ENCODE data around the gene PSG2. TPM values are rescaled to one million over a fixed set of nuclear protein-coding genes. Genes with fewer than 3 reads are reported as not detected.
"Not testable (repeated sequence)": the region's sequence is repeated elsewhere in the genome, so short reads cannot be mapped to it uniquely, and the experiment has no call there.

Gene PSG2
- total RNA-seq = not detected in 2 replicates

DNA sequence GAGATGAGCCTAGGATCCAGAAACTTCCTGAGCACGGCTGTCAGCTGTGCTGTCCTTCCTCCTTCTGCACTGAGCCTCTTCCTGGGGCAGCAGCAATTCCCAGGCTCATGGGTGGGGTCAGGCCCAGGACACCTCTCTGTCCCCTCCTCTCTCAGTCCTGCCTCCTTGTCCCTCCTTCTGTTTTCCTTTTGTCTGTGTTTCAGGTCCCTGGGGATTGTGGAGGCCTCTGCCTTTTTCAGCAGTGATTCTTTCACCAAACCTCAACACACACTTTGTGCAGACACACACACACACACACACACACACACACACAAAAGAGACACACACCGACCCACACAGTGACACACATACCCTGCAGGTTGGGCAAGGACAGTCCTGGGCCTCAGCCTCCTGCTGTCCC is at the start of gene PSG2:
Gene PSG2, minus strand, starts transcription at position 101 of the 400 bp plus-strand sequence. CDS start 132 bp downstream, outside the sequence.
- not testable (repeated sequence) for DNase-seq

DNA sequence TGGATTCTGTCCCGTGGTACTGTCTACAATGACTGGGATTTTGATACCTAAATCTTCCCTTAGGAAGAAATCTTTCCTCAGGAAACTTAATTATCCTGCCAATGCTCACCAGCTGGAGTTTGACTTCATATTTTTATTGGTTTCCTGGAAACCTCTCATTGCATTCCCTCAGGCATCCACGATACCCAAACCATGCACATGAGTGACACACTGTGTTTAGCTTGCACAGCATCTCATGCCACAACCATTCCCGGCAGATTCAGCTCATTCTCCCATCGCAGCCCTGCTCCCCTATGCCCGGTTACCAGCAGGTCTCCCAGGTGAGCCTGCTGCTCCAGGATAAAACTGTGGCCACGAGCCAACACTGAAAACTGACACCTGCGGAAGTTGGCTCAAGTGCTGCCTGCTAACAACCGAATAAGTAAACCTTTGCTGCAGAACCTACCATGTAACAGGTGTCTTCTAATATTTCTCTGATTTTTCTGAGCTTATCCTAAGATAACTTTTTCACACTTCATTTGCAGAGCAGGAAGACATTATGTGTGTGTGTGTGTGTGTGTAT is 48.9 kb upstream of the PSG2 start:
- not testable (repeated sequence) for DNase-seq

DNA sequence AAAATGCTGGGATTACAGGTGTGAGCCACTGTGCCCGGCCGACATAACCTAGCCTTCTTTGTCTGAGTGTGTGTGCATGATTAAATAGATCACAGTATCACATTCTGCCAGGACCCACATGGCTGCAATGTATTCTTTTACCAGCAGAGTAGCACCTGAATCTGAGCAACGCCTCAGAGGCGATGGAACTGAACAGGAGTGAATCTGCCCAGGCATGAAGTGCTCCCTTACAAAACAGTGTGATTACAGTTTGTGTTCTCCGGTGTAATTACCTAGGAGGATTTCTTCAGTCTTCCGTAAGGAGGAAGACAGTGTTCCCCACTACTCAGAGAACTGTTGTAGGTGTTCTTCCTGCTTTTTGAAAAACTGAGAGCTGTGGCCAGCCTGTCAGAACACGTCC is 46.7 kb upstream of the PSG2 start:
- not testable (repeated sequence) for DNase-seq

DNA sequence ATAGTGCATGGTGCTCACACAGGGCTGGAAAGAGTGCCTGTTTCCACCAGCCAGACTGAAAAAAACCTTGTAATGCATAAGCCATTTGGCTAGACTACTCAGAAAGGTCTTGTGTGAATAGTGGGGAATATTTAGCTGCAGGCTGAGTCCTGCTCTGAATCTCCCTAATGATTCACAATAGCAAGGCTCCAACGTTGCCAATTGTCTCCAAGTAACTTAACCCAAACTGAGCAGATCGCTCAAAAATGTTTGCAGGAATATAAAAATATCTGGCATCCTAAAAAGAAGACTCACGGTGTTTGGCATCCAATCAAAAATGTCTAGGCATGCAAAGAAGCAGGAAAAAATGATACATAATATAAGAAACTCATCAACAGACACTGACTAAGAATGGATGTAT is 44.8 kb upstream of the PSG2 start:
- not testable (repeated sequence) for DNase-seq

DNA sequence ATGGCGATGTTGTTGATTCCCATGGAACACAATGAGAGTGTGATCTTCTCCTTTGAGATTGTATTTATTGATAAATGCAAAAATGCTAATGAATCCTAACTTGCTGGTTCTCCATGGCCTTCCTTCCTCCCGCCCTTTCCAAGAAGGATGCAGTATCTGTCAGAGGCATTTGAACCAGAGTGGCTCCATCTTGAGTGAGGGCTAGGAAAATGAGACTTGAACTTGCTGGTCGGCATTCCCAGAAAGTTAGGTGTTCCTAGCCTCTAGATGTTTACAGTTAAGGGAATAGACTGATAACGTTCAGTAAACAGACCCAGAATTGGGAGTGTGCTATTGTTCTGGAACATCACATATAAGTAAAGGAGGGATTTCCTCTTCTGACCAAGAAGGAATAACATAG is 44.2 kb upstream of the PSG2 start:
- DNase-seq = no peak

DNA sequence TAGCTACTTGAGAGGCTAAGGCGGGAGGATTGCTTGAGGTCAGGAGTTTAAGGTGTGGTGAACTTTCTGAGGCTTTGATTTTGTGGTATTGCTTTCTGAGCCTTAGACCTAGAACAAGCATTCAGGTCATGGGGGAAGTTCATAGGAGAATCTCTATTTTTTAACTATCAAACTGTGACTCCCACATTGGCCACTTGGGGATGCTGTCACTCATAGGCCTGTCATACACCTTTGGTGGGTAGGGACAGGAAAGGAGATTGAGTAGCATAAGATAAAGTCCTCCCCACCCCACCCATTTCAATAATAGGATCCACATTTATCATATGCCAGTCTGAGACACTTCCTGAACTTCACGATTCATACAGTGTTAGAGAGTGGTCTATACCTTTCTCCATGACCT is 41.9 kb upstream of the PSG2 start:
- DNase-seq = peak; percentile 9

DNA sequence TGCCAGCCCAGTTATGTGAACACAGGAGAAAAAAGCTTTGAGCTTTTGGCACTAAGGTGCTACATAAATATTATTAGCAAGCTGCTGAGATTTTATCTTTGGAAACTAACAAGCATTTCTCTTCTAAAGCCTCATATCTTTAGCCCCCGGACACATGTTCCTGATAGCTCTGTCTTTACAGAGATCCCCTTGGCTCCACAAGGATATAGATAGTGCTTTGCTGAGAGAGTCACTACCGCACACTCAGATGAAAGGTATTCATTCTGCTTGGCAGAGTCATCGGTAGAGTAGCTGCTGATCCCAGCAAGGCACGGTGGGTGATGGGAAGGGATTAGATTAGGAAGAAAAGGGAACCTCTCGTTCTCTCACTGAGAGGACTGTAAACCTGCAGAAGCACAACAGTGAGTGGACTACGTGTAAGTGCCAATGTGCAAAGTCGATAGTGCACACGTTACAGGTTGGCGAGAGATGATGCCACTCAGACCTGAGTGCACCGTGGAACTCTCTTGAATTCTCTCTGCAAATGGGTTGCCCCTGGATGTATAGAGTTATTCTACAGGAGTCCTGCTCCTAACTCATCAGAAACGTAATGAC is 38.0 kb upstream of the PSG2 start:
- not testable (repeated sequence) for DNase-seq

DNA sequence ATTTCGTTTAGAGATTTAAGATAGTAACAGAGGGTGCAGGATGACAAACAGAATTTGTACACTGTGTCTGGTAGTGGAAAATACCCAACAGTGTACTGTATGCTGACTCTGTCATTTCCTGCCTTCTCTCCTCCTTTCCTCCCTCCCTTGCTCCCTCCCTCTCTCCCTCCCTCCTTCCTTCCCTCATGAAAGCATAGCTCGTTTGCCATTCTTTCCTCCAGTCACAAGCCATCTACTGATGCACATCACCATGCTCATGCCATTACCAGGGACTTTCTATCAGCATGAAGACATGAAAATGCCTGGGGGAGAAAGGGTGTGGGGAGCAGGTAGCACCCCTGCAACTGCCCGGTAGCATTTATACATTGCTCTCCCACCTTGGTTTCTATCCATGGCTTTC is 37.0 kb upstream of the PSG2 start:
- DNase-seq = not testable (repeated sequence)

DNA sequence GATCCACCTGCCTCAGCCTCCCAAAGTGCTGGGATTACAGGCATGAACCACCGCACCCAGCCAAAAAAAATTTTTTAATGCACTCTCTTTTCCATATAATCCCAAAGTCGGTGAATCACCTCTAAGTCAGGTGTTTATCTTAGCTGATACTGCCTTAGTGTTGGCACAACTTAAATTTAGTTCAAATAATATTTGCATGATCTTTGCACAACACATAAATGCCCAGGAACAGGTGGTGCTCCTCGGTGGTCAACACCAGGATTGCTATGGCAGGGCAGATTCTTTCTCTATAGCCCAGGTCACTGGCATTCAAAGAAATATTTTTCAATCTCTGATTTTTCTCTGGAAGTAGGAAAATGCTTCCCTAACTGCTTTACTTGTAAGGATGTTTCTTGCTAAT is 33.9 kb upstream of the PSG2 start:
- DNase-seq = not testable (repeated sequence)

DNA sequence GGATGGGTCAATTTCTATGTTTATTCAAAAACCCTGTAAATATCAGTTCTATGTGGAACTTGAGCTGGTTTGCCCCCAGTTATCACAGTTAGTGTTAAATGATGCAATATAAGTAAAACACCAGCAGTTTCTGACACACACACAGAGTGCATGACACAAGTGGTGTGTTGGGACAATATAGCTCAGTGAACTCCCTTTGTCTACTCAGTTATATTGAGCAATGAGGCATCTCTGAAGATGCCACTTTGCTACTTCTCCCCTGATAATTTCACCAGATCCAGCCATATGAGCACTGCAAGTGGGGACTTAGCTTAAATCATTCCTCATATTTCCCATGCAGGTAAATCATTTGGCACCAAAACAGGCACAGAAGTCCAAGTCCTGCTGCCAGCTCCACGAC is 33.0 kb upstream of the PSG2 start:
- DNase-seq = not testable (repeated sequence)

DNA sequence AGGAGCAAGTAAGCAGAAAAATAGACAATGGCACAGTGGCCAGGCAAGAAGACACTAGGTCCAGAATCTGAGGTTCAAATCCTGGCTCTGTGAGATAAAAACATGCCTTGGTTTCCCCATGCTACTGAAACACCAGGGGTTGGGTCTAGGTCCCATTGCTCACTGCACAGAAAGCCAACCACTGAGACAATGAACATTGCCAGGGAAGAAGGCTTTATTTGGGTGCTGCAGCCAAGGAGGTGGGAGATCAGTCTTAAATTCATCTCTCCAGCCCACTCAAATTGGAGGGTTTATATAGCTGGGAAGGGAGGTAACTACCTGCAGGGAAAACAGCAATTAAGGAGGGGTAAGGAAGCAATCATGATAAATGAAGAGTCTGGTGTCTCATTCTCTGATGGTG is 32.6 kb upstream of the PSG2 start:
- DNase-seq = not testable (repeated sequence)

DNA sequence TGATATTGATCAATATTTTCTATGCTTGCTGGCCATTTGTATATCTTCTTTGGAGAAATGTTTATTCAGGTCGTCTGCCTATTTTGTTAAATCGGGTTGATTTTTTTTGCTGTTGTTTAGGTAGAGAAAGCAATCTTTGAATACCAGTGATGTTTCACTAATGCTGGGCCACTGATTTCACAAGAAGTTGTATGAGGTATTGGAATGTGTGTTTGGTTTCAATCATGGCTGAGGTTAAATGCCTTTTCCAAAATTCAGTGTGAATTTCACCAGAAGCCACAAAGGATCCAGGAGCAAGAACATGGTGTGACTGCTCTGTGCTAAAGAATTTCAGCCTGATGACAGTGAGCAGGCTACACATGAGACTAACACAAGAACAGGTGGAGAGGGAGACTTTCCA is 32.1 kb upstream of the PSG2 start:
- DNase-seq = not testable (repeated sequence)

DNA sequence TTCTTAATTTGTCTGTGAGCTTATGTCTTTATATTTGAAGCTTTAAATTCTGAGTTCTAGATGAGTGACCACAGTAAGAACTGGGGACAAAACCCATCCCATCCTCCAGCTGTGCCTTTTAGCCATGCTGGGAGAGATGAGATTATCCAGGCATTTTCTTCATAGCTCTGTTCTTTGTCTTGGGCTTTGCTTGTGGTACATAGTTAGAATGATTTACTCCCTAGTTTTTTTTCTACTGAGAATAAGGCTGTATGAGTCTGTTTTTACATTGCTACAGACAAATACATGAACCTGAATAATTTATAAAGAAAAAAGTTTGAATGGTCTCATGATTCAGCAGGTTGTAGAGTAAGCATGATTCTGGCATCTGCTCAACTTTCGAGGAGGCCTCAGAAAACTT is 24.9 kb upstream of the PSG2 start:
- not testable (repeated sequence) for DNase-seq

DNA sequence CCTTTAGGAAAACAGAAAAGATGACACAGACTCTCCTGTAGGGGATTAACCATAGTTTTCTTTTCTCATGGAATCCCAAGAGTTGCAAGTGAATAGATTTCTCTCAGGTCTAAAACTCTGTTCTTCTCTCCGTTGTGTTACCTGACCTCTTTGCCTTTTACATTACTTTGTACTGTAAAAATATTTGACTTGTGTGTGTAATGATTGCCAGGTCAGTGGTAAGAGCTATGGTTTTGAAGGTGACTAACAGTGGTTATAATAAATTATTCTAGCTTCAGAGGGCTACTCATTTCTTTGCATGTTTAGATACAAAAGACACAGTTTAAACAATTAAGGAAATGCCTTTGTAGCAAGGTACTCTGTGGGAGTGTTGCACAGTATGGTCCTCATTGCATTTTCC is 23.0 kb upstream of the PSG2 start:
- DNase-seq = no peak

DNA sequence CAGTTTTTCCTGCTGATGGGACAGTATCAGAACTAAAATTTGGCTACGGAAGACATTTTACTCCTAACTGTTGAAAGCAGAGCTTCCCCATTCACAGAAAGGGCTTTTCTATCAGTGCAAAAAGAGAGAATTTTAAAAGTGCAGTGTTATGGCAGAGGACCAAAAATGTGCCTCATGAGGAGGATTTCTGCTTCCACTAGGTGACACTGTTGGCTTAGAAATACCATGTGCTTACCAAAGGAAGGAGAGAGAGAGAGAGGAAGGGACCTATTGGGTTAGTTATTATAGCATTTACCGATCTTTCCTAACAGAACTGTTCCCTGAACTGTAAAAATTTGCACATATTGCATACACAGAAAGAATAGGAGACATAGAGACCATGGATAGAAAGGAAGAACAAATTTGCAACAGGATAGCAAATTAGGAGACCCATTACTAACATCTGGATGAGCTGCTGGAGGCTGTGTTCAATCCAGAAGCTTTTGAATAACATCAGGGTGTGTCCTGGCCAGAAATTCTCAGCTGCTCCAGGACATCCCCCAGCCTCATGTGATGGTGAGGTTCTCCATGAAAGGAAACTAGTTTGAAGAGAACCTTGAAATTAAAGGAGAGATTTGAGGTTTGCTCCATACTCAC is 21.8 kb upstream of the PSG2 start:
- peak; percentile 71 for DNase-seq

DNA sequence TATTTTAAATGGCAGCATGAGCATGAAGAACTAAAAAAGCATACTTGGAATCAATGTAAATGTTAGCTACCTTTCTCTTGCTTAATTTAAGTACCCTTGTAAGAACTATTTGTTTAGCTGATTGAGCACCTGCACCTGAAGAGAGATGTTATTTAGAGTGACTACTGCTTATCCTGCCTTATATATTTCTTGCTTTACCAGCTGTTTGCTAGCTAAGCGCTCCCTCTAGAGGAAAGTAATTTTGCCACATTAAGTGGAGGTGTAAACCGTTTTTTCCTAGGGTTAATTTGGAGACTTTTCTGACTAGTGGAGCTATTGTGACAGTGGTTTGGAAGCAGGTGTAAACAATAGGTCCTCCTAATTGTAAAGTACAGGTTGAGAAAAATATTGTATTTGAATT is 19.4 kb upstream of the PSG2 start:
- no peak for DNase-seq

DNA sequence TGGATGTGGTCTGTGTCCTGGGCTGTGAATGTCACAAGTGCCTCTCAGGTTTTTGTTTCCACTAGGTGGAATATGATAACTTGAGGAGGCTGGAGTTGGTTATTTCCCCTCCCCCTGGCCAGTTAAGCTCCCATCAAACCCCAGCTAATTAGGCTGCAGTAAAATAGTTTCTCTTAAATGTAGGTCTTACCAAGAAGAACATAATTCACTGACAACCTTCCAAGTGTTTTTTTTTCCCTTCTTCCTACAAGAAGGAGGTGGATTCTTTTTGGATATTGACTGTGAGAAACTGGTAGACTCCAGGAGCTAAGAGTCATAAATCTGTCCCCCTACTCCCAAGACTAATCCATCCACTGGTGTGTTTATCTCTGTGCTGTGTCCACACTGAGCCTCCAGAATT is 15.9 kb upstream of the PSG2 start:
- not testable (repeated sequence) for DNase-seq

DNA sequence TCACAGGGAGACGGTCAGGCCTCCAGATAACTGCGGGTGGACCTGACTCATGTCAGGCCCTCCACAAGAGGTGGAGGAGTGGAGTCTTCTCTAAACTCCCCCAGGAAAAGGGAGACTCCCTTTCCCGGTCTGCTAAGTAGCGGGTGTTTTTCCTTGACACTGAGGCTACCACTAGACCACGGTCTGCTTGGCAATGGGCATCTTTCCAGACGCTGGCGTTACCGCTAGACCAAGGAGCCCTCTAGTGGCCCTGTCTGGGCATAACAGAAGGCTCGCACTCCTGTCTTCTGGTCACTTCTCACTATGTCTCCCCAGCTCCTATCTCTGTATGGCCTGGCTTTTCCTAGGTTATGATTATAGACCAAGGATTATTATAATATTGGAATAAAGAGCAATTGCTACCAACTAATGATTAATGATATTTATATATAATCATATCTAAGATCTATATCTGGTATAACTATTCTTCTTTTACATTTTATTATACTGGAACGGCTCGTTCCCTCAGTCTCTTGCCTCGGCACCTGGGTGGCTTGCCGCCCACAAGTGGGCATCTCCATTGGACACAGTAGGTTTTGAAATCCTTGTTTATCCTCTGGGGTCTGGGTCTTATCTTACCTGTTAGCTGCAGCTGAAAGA is 5.3 kb upstream of the PSG2 start:
- peak; percentile 73 for DNase-seq

DNA sequence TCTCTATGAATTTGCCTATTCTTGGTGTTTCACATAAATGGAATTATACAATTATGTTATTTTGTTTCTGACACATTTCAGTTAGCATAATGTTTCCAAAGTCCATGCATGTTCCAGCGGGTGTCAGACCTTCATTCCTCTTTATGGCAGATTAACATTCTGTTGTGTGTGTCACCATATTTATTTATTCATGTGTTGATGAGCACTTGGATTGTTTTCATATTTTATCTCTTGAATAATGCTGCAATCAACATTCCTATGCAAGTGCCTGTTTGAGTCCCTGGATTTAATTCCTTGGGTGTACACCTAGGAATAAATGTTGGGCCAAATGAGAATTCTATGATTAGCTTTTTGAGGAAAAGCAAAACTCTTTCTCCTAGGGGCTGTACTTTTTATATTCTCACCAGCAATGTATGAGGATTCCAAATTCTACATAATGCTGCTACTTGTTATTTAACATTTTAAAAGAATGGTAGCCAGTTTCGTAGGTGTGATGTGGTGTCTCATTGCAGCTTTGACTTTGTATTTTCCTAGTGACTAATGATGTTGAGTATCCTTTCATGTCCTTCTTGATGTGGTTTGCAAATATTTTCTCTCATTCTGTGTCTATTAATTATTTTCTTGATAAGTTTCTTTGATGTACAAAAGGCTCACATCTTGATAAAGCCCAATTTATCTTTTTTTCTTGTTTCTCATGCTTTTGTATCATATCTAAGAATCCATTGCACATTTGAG is 3.5 kb upstream of the PSG2 start:
- DNase-seq = not testable (repeated sequence)

DNA sequence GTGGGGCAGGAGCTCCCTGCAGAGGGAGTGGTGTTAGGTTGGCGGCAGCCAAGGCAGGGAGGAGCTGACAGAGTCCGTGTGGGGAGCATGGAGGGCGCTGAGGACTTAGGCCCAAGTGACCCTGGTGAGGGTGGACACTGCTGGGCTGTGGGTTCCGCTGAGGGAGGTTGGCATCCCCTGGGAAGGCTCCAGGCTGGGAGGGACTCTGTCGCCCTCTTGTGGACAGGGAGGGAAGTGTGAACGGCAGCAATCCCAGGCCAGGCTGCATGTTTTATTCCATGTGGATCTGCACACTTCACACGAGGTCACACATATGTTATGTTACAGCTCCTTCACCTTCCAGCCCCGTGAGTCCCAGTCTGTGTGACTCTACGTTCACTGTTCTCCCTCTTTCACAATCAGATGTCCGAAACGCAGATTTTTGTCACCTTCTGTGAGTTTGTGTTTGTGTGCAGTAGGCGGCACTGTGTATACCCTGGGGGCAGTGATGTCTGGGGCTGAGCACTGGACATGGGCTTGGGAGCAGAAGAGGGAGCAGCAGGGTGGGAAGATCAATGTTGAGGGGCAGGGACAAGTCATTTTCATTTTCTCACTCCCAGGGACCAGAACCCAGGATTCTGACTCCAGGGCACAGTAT is 1.8 kb upstream of the PSG2 start:
- peak; percentile 55 for DNase-seq

DNA sequence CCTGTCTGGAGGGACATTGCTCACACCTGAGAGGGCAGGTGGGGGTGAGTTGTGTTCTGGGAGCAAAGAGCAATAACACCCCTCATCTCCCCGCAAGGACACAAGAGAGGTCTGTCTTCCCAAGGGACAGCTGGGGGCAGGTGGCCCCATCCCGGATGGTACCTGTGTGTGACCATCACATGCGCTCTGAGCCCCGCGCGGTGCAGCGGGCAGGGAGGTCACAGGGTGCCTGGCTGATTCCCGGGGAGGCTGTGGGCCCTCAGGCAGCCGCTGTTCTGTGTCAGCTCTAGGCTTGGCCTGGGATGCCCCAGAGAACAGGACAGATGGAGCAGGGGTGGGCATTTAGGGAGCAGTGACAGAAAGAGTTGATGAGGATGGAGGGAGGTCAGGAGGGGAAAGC is 1.2 kb upstream of the PSG2 start:
- DNase-seq = not testable (repeated sequence)

DNA sequence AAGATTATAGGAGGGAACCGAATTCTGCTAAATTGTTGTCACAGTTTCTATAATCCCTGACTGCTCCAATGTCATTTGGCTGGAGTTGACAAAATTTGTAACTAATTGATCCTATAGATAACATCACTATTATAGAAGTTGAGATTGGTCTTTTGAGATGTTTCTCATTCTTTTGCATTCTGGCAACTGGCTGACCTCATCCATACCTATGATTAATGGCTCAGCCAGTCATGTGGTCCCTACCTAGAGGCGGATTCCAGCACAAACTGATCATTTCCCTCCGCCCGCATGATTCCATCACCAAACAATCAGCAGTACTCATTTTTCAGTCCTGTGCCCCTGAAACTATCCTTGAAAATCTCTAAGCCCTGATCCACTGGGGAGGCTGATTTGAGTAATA is 4.2 kb downstream of the PSG2 start:
- peak; percentile 5 for DNase-seq

DNA sequence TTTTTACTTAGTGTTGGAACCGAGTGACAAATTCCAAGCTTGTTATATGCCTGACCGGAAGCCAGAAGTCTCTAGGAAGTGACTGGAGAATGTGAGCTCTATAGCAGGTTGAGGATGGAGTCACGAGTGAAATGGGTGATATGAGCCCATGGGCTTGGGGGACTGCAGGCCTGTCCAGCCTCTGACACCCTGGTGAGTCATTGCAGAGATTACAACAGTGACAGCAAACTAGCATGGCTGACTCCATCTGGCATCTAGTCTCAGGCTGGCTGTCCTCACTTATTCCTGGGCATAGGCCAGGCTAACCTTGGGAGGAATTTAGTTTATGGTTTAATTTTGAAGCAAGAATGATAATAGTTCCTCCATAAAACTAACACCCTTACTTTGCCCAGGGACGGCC is 4.6 kb downstream of the PSG2 start:
- DNase-seq = peak; percentile 6

Data from dermis blood vessel endothelial cell (primary cell).